ENCODE results near the gene SLC26A11.
A peak's percentile ranks its signal among the peaks of the same experiment; 100 is the strongest.
"Not testable (repeated sequence)": the region's sequence is repeated elsewhere in the genome, so short reads cannot be mapped to it uniquely, and the experiment has no call there.

Gene SLC26A11

DNA sequence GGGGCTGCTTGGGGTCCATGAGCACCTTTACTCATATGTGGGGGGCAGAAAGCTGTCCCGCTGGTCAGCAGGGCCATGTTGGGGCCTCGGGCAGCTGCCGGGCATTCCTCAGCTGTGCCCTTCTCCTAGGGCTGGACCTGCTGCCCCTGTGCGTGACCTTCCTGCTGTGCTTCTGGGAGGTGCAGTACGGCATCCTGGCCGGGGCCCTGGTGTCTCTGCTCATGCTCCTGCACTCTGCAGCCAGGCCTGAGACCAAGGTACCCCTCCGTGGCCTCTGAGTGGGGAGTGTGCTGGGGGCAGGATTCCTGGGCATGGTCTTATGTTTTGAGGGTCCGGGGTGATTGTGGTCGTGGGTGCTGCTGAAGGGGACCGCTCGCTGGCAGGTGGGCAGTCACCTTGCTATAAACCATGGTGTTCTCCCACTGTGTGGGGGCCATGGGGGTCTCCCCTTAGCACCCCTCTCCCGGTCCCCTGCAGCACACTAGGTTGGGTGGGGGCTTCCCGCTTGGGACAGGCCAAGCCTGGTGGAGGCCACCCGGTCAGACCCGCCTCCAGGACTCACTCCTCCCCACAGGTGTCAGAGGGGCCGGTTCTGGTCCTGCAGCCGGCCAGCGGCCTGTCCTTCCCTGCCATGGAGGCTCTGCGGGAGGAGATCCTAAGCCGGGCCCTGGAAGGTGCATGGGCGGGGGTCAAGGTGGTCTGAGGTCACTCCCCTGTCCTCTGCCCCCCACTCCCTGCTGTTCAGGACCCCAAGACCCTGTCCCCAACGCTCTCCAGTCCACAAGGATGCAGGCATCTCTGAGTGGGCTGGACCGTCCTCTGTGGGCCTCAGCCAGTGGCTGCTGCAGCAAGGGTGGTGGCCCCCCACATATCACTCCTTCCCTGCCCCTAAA is 28.0 kb downstream of the SLC26A11 start:
- no peak overlapping the region for H3K4me3 Mint-ChIP-seq
- CTCF ChIA-PET = no interaction called here
- H3K27ac Mint-ChIP-seq = no peak overlapping the region
- no peaks in the 10 kb centered on the region for H3K9me3 Mint-ChIP-seq
- no peak for DNase-seq
- H3K27me3 Mint-ChIP-seq = no peaks in the 10 kb centered on the region
- no peaks in the 10 kb centered on the region for H3K36me3 Mint-ChIP-seq
- H3K4me1 Mint-ChIP-seq = peaks cover 15% of the 10 kb centered on the region

- H3K36me3 Mint-ChIP-seq = no peaks in the 10 kb centered on the region
- peaks cover 24% of the 10 kb centered on the region for H3K4me1 Mint-ChIP-seq
- CTCF ChIA-PET = no interaction called here
These were observed 28.9 kb downstream of the SLC26A11 start for GRCh38 chr17:80248894-80249710.

DNA sequence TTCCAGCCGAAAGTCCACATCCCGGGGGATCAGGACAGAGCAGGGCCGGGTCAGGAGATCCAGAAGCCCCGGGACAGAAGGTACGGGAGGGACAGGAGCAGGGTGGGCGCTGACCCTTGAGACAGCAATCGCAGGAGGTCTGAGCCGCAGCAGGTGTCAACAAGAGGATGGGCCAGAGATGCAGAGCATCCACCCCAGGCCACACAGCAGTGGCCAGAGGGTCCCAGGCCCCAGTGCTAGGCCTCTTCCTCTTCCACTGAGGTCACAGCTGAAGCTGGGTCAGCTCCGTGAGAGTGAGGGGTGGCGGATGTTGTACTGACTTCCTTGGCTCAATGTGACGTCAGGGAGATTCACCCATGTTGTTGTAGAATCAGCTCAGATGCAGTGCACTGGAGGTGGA is 31.7 kb downstream of the SLC26A11 start:
- no peak overlapping the region for H3K27ac Mint-ChIP-seq
- DNase-seq = no peak
- no peaks in the 10 kb centered on the region for H3K36me3 Mint-ChIP-seq
- H3K9me3 Mint-ChIP-seq = no peaks in the 10 kb centered on the region
- H3K27me3 Mint-ChIP-seq = no peaks in the 10 kb centered on the region
- H3K4me3 Mint-ChIP-seq = no peak overlapping the region
- CTCF ChIA-PET = interaction anchor here (0.6 to 3.7 kb wide), 5 partner anchors 33 to 169 kb away, joined by 3 to 33 read pairs (median 4); no protein-coding TSS in a partner anchor
- peaks cover 50% of the 10 kb centered on the region for H3K4me1 Mint-ChIP-seq

More at GRCh38 chr17:80248894-80249710, 28.9 kb downstream of the SLC26A11 start:
- Mint-ChIP-seq H3K27me3 (no peaks in the 10 kb centered on the region), H3K4me3 (no peak overlapping the region), H3K9me3 (no peaks in the 10 kb centered on the region), H3K27ac (no peak overlapping the region)
- no peak for DNase-seq

DNA sequence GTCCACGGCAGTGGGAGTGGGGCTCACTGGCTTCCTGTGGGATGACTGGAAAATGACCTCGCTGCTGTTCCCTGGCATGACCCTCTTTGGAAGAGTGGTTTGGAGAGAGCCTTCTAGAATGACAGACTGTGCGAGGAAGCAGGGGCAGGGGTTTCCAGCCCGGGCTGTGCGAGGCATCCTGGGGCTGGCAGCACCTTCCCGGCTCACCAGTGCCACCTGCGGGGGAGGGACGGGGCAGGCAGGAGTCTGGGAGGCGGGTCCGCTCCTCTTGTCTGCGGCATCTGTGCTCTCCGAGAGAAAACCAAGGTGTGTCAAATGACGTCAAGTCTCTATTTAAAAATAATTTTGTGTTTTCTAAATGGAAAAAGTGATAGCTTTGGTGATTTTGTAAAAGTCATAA is 32.6 kb downstream of the SLC26A11 start:
- Mint-ChIP-seq H3K36me3 (no peaks in the 10 kb centered on the region), H3K4me1 (peaks cover 57% of the 10 kb centered on the region)

GRCh38 chr17:80253631-80254395 is 33.6 kb downstream of the SLC26A11 start:
- H3K27ac Mint-ChIP-seq = no peak overlapping the region
- no peaks in the 10 kb centered on the region for H3K36me3 Mint-ChIP-seq
- no peak for DNase-seq
- no peak overlapping the region for H3K4me3 Mint-ChIP-seq
- H3K27me3 Mint-ChIP-seq = no peaks in the 10 kb centered on the region
- CTCF ChIA-PET = interaction anchor here (1.0 to 3.7 kb wide), 3 partner anchors 16 to 172 kb away, joined by 3 to 33 read pairs (median 3); no protein-coding TSS in a partner anchor
- H3K4me1 Mint-ChIP-seq = peaks cover 66% of the 10 kb centered on the region
- H3K9me3 Mint-ChIP-seq = no peaks in the 10 kb centered on the region

More for the DNA sequence above, 32.6 kb downstream of the SLC26A11 start:
- DNase-seq = peak; percentile 91
- no peak overlapping the region for H3K4me3 Mint-ChIP-seq
- no peaks in the 10 kb centered on the region for H3K27me3 Mint-ChIP-seq
- H3K9me3 Mint-ChIP-seq = no peaks in the 10 kb centered on the region
- CTCF ChIA-PET = interaction anchor here (1.0 to 3.7 kb wide), 3 partner anchors 15 to 57 kb away, joined by 3 to 33 read pairs (median 4); no protein-coding TSS in a partner anchor
- H3K27ac Mint-ChIP-seq = no peak overlapping the region

- Mint-ChIP-seq H3K36me3 (peaks cover under 1% of the 10 kb centered on the region), H3K4me3 (peak overlapping the region; percentile 14), H3K27me3 (no peaks in the 10 kb centered on the region), H3K9me3 (no peaks in the 10 kb centered on the region), H3K27ac (peak overlapping the region; percentile 86), H3K4me1 (peaks cover 74% of the 10 kb centered on the region)
- CTCF ChIA-PET = interaction anchor here (1.4 kb wide), 1 partner anchor 173 kb away, joined by 3 read pairs; no protein-coding TSS in a partner anchor
- peak; percentile 76 for DNase-seq
These were observed 34.4 kb downstream of the SLC26A11 start for GRCh38 chr17:80254396-80255251.

DNA sequence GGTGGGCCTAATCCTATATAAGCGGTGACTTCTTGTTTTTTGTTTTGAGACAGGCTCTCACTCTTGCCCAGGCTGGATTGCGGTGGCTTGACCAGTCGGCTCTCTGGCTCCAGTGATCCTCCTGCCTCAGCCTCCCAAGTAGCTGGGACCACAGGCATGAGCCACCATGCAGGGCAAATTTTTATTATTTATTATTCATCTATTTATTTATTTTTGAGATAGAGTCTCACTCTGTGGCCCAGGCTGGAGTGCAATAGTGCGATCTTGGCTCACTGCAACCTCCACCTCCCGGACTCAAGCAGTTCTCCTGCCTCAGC is 35.8 kb downstream of the SLC26A11 start:
- no peak for DNase-seq
- peaks cover 78% of the 10 kb centered on the region for H3K4me1 Mint-ChIP-seq
- H3K9me3 Mint-ChIP-seq = no peaks in the 10 kb centered on the region
- H3K27me3 Mint-ChIP-seq = no peaks in the 10 kb centered on the region
- peaks cover 2% of the 10 kb centered on the region for H3K36me3 Mint-ChIP-seq
- no peak overlapping the region for H3K4me3 Mint-ChIP-seq
- peak overlapping the region; percentile 68 for H3K27ac Mint-ChIP-seq
- CTCF ChIA-PET = interaction anchor here (0.9 kb wide), 1 partner anchor 10 kb away, joined by 3 read pairs; no protein-coding TSS in a partner anchor

DNA sequence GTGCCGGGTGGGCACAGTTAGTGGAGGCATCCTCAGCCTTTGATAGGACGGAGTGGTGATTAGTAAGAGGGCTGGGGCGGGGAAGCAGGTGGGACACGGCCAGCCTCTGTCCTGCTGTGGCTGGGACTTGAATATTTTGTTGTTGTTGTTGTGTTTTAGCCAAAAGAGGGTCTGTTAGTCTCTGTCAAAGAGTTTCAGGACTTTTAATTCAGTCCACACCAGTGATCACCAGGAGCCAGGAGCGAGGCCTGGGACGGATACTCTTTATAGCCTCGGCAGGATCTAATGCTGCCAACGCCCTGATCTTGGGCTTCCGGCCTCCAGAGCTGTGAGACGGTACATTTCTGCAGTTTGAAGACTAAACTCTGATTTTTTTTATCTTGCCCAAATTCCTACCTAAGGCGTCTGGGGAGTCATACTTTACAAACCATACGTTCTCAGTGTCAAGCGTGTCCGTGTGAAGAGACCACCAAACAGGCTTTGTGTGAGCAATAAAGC is 37.5 kb downstream of the SLC26A11 start:
- Mint-ChIP-seq H3K27me3 (no peaks in the 10 kb centered on the region), H3K9me3 (no peaks in the 10 kb centered on the region), H3K27ac (peak overlapping the region; percentile 95), H3K4me1 (peaks cover 82% of the 10 kb centered on the region), H3K4me3 (no peak overlapping the region), H3K36me3 (peaks cover 2% of the 10 kb centered on the region)
- CTCF ChIA-PET = no interaction called here
- no peak for DNase-seq

DNA sequence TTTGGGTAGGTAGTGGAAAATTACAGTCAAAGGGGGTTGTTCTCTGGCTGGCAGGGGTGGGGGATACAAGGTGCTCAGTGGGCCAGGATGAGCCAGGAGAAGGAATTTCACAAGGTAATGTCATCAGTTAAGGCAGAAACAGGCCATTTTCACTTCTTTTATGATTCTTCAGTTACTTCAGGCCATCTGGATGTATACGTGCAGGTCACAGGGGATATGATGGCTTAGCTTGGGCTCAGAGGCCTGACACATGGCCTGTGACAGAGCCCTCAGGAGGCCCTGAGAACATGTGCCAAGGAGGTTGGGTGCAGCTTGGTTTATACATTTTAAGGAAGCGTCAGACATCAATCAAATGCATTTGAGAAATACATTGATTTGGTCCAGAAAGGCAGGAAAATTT is 38.1 kb downstream of the SLC26A11 start:
- H3K36me3 Mint-ChIP-seq, H3K9me3 Mint-ChIP-seq, H3K4me3 Mint-ChIP-seq, CTCF ChIA-PET, DNase-seq, H3K27me3 Mint-ChIP-seq: not testable (repeated sequence)
- Mint-ChIP-seq H3K4me1 (peaks cover 81% of the 10 kb centered on the region), H3K27ac (peak overlapping the region; percentile 95)

- no peak for DNase-seq
- peaks cover 72% of the 10 kb centered on the region for H3K4me1 Mint-ChIP-seq
- CTCF ChIA-PET = no interaction called here
- H3K36me3 Mint-ChIP-seq = peaks cover 8% of the 10 kb centered on the region
- H3K27me3 Mint-ChIP-seq = no peaks in the 10 kb centered on the region
- H3K27ac Mint-ChIP-seq = peak overlapping the region; percentile 95
- H3K9me3 Mint-ChIP-seq = no peaks in the 10 kb centered on the region
- peak overlapping the region; percentile 87 for H3K4me3 Mint-ChIP-seq
These were observed 39.3 kb downstream of the SLC26A11 start for GRCh38 chr17:80259457-80260068.

- peaks cover 12% of the 10 kb centered on the region for H3K36me3 Mint-ChIP-seq
- H3K27ac Mint-ChIP-seq = peak overlapping the region; percentile 95
- H3K4me3 Mint-ChIP-seq = peak overlapping the region; percentile 87
- H3K27me3 Mint-ChIP-seq = no peaks in the 10 kb centered on the region
- H3K4me1 Mint-ChIP-seq = peaks cover 69% of the 10 kb centered on the region
- CTCF ChIA-PET = no interaction called here
- DNase-seq = peak; percentile 83
- no peaks in the 10 kb centered on the region for H3K9me3 Mint-ChIP-seq
These were observed 39.9 kb downstream of the SLC26A11 start for GRCh38 chr17:80260069-80260535.

DNA sequence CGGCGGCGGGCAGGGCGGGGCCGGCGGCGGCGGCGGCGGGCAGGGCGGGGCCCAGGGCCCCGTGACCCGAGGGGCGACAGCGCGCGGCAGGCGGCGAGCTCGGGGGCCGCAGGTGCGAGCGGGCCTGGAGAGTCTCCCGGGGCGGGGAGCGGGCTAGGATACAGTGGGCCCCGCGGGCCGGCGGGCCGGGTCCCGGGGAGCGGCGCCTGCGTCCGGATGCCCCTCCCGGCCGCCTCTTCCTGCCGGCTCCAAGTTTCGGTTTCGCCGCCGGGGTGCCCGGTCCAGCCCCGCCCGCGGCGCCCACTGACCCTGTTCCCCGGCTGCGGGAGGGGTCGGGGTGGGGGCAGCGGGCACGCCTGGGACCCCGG is 40.5 kb downstream of the SLC26A11 start, which contains the start of gene RNF213:
Gene RNF213 (plus strand): TSS at position 62 of the 368 bp plus-strand sequence. CDS start 2,830 bp downstream, outside the sequence.
- Mint-ChIP-seq H3K36me3 (peaks cover 16% of the 10 kb centered on the region), H3K4me3 (peak within 1 kb of the TSS; percentile 98), H3K27me3 (no peaks in the 10 kb centered on the region), H3K27ac (peak within 1 kb of the TSS; percentile 95), H3K9me3 (no peaks in the 10 kb centered on the region), H3K4me1 (peaks cover 67% of the 10 kb centered on the region)
- CTCF ChIA-PET = interaction anchor here (2.1 kb wide), 1 partner anchor 159 kb away, joined by 5 read pairs; the partner anchor contains the start of gene GAA
- peak; percentile 75 for DNase-seq

Measured in activated naive CD4-positive, alpha-beta T cell treated with anti-CD3 and anti-CD28 coated beads, Interleukin-2, amount 10 ng/mL, durations not matched to agents 7 days and 5 days (primary cell).